NCI-H524 treated with DMSO at 0.1 percent for 48 hours (cell line): ENCODE results near the gene CEP72.
"Not testable (repeated sequence)": the region's sequence is repeated elsewhere in the genome, so short reads cannot be mapped to it uniquely, and the experiment has no call there.

ENCODE experiments used
- DNase-seq: peaks from one replicate; lab custom pipeline; 2025; lab: John Stamatoyannopoulos, UW

CEP72 gene

DNA sequence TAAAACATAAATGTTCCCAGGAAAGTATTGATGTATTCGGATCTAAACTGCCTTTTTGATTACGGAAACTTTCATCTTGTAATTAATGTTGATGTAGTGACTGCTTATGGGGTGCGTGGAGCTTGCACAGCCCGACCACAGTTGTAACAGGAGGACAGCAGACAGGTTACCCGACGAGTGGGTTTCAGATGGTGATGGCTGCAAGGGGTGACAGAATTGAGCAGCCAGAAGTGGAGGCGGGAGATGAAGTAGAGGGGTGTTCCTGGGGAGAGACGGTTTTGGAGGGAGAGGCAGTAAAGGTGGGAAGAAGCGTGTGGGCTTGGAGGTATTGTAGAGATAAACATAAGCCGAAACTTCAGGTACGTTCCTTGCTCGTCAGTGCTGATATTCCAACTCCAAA, 5.8 kb downstream of the CEP72 start:
- DNase-seq, result no peak

DNA sequence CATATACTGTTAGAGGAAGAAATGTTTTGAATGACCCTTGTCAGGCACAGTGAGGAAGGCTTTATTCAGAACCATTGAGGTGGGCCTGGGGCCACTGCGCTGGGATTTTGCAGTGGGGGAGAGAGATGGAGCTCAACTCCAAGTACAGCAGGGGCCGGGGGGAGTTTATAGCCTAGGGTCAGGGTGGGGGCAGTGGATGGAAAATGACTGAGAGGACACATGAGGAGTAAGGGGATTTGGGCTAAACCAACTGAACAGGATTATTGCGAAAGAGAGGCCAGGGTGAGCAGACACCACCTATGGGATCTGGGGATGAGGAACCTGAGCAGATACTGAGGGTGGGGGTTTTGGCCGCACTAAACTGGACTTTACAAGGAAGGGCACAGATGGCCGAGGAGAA, 6.3 kb downstream of the CEP72 start:
- DNase-seq, result no peak

DNA sequence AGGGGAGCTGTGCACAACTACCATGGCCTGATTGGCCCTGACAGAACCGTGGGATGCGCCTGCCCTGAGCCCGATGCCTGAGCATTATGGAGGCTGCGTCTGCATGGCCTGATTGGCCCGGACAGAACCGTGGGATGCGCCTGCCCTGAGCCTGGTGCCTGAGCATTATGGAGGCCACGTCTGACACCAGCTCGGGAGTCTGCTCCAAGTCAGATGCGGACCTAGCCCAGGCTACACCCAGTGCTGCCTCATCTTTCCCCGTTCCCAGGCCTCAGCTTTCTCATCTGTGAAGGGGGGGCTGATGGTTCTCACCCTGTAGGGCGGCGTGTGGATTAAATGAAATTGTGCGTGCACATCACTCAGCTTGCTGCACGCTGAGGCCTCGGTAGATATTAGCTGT, 7.3 kb downstream of the CEP72 start:
- no peak for DNase-seq

DNA sequence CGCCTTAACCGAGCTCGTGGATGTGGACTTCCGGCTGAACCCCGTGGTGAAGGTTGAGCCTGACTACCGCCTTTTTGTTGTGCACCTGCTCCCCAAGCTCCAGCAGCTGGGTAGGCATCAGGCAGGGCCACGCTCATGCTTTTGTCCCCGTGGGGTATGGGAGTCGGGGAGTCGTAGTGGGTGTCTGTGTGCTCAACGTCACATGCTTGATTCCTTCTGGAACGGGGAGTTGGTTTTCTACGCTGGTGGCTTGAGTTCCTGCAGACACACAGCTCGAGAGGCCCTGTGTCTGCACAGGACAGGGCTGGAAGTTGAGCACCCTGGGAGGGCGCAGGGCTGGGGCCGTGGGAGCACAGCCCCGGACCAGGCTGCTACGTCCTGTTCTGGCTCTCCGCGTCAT, 8.0 kb downstream of the CEP72 start:
- no peak for DNase-seq

DNA sequence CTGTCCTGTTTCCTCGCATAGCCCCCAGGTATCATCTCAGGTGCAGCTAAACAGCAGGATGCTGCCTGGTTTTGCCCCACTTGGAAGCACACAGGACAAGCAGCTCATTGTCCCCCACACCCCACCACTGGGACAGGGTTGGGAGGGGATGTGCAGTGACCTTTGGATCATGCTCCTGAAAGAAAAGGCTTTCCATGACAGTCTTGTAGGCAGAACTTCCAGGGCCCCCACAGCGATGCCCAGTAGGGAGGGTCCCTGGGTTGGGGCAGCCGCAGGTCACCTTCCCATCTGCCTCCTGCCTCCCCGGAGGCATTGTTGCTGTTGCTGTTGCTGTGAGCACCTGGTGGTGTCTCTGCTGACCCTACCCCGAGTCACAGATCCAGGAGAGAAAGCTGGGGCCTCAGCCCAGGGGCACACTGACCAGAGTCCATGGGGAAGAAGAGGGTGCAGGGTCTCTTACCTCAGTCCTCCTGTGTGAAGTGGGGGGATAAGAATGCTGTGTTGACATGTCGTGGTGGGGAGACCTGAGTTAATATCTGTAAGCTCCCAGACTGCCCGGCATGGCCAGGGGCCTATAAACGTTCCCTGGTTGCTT, 8.5 kb downstream of the CEP72 start:
- DNase-seq, result no peak

DNA sequence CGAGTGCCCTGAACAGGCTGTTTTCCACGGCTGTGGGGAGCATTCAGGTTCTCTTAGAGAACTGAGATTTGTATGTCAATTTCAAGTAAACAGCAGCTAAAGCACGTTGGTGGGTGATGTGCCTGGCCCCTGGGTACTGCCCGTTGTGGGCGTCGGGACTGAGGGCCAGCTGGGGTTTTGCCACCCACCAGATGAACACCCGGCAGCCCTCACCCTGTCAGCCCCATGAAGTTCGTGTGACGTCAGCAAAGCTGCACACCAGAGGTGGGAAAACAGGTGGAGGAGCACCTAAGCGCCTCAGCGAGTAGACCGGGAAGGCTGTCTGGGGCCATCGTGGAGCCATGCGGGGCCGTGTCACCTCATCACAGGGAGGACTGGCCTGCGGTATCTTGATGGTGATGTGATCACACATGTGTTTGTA, 9.2 kb downstream of the CEP72 start:
- no peak for DNase-seq

DNA sequence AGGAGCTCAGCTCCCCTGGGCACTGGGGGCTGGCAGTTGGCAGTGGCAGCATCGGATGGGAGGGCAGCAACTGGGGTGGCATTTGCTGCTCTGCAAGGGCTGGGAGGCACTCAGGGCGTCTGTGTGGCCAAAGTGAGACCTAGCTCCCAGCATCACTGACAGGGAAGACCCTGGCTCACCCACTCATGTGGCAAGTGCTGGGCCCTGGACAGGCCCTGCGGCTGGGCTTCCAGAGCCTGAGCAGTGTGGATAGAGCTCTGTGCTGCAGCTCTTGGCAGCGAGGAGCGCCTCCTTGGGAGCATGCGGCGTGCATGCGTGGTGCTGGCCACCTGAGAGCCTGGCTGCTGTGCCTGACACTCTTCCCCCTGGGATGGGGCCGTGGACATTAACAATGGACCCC, 10.2 kb downstream of the CEP72 start:
- no peak for DNase-seq

DNA sequence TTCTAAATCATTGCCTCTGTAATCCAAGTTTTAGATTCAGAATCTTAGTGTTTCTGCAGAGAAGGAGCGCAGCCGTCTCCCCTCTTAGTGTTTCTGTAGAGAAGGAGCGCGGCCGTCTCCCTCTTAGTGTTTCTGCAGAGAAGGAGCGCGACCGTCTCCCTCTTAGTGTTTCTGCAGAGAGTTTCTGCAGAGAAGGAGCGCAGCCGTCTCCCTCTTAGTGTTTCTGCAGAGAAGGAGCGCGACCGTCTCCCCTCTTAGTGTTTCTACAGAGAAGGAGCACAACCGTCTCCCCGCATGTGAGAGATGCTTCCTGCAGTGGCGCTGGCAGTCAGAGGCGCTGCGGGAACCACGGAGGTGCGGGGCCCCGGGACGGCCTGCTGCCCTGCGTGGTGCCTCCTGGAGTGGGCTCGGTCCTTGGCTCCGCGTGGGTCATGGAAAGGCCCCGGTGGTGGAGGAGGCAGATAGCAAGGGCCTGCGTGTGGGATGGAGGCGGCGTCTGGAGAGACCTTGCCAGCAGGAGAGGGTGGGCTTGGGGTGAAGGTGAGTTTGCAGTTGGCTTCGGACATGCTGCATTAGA, 10.9 kb downstream of the CEP72 start:
- DNase-seq, result no peak

DNA sequence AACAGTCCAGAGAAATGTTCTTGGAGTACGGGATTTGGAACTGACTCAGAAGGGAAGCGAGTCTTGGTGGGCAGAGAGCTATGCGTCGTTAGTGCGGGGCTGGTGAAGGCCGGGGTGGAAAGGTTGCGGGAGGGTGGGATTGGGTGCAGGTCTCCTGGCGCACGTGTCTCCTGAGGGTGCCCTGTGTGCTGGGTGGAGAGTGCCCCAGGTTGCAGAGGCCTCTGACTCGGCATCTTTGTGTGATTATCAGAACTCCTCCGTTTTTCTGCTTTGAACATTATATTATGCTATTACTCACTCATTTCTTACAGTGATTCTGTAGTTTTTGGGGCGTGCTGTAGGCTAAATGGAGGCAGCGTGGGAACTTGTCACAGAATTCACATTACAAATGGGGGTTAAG, 11.4 kb downstream of the CEP72 start:
- DNase-seq, result no peak

DNA sequence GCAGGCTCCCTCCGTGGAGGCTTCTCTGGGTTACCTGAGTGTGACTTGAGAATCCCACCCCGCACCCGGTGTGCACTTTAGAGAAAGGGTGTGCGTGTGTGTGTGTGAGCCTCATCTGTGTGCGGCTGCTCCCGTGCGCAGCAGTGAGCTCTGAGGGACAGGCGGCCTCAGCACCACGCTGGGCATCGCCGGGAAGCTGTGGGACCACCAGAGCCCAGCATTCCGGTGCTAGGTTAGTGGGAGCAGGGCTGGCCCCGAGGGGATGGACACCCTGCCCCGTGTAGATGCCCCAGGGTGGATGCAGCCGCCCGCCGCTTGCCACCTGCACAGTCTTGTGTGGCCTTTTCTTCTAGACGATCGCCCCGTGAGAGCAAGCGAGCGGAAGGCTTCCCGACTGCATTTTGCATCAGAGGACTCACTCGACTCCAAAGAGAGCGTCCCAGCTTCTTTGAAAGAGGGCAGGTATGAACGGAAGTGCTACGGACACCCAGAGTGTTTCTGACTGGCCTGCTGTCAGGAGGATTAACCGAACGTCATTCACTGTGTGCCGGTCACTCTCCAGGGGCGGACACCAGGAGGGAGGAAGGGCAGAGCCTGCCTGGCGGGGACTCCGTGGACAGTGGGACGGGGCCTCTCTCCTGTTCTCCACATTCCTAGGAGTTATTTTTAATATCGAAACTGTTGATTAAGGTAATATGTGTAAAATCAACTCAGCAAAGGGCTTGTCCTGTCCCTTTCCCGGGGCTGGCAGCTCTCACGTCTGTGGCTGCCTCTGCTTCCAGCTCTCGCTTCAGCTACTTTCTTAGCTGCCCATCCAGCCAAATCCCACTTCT, 12.2 kb downstream of the CEP72 start:
- no peak for DNase-seq

DNA sequence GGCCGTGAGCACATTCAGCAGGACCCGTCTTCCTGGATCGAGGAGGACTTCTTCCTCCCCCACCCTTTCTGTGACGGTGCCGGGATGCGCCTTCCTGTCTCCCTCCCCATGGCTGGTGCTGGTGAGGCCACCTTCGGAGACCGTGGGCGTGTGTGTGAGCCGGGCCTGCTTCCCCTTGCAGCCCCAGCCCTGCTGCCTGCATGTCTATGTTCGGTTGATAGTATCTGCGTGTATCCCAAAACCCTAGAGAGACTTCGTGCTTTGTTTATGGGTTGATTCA, 12.8 kb downstream of the CEP72 start:
- no peak for DNase-seq

DNA sequence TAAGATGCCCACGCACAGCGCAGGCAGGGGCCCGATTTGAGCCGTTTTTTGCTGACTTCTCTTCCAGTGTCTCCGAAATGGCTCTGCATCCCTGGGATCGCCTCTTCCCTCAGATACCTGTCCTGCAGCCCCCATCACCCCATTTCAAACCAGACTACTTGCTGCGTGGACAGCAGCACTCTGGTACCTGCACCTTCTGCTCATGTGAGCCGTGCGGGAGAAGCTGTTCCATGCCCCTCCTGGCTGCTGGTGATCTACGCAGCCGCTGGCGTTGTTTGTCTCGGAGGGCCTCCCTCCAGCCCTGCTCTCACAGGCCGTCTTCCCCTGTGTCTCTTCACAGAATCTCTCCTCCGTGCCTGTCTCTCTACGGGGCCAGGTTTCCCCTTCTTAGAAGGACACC, 13.4 kb downstream of the CEP72 start:
- no peak for DNase-seq

DNA sequence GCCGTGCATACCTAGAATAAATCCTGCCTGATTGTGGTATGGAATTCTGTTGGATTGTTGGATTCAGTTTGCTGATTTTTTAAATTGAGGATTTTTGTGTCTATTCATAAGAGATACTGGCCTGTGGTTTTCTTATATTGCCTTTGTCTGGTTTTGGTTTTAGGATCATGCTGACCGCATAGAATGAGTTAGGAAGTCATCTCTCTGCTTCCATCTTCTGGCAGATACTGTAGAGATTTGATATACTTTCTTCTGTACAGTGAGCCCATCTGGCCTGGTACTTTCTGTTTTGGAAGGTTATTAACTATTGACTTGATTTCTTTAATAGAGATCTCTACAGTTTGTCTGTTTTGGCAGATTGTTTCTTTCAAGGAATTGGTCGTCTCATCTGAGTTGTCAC, 14.7 kb downstream of the CEP72 start:
- DNase-seq, result no peak

DNA sequence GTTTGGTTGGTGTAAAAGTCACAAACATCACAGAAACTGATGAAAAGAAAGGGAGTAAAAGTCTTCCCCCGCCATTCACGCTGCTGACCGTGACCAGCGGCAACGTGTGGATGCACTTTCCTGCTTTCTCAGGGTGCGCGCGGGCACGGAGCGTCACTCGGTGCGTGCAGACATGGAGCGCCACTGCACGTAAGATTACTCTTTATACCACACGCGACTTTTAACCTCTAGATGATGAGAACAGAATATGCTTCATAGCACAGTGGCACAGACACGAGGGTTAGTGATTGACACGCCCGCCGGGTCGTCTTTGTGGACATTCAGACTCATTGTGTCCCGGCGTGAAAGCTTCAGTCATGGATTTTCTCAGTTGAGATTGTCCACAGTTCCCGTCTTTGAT, 15.7 kb downstream of the CEP72 start:
- no peak for DNase-seq

DNA sequence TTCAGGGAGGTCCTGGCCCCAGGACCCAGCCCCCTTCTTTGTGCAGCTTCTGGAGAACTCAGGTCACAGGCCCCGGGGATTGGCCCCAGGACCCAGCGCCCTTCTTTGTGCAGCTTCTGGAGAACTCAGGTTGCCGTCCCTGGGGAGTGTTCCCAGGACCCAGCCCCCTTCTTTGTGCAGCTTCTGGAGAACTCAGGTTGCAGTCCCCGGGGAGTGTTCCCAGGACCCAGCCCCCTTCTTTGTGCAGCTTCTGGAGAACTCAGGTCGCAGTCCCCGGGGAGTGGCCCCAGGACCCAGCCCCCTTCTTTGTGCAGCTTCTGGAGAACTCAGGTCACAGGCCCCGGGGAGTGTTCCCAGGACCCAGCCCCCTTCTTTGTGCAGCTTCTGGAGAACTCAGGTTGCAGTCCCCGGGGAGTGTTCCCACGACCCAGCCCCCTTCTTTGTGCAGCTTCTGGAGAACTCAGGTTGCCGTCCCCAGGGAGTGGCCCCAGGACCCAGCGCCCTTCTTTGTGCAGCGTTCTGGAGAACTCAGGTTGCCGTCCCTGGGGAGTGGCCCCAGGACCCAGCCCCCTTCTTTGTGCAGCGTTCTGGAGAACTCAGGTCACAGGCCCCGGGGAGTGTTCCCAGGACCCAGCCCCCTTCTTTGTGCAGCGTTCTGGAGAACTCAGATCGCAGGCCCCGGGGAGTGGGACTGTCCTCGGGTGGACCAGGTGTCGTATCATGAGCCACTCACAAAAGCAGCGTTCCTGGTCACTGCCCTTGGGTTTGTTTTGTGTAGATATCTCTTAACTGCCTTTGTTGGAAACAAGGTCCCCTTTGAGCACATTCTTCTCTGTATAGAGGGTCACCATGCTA, 16.4 kb downstream of the CEP72 start:
- DNase-seq, result not testable (repeated sequence)

DNA sequence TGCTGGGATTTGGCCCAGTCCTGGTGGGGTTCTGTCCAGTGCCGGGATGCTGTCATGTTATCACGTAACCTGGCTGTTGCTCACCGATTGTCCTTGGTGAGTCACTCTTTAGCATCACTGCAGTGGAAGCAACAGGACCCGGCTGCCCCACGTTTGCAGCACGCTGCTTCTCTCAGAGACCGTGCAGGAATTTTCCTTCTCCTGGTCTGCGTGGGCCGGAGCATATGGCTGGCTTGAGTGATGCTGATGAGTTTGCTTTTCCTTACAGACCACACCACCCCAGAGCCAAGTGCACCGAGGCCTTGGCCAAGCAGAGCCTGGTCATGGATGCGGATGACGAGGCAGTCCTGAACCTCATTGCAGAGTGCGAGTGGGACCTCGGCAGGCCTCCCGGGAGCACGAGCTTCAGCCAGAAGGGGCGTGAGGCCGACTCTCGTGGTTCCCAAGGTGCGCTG, 21.4 kb downstream of the CEP72 start:
- no peak for DNase-seq

DNA sequence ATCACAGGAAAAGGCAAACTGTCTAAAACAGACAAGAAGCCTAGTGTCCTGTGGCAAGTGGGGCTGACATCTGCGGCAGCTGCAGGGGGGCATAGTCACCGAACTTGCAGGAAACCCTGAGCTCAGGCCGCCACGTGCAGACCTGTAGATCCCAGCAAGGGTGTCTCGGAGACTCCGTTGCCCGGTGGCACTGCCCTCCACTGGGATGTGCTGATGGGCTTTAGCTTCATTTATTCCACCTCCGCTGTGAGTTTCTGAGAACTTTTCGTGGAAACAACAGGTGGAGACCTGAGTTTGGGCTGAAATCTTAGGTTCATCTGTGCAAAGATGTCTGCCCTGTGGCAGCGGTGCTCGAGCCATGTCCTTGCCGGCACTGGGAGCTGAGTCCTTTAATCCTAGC, 22.1 kb downstream of the CEP72 start:
- no peak for DNase-seq

DNA sequence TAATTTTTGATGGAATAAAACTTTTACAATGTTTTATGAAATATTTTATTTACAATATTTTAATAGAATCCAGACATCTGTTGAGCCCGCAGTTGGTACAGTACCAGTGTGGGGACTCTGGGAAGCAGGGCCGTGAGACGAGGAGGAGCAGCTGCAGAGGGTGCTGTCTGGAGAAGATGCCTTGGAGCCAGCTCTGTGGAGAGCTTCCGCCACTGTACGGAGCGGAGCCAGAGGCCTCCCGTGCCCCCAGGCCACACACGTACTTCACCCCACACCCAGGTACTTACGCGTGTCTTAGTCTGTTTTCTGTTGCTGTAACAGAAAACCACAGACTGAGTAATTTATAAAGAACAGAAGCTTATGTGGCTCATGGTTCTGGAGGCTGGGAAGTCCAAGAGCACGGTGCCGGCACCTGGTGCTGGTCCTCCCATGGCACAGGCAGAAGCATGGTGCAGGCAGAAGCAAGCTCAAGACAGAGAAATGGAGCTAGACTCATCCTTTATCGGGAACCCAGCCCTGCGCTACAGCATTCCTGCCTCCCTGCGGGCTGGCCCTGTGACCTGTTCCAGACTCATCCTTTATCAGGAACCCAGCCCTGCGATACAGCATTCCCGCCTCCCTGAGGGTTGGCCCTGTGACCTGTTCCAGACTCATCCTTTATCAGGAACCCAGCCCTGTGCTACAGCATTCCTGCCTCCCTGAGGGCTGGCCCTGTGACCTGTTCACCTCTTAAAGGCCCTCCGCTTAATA, 23.3 kb downstream of the CEP72 start:
- no peak for DNase-seq

DNA sequence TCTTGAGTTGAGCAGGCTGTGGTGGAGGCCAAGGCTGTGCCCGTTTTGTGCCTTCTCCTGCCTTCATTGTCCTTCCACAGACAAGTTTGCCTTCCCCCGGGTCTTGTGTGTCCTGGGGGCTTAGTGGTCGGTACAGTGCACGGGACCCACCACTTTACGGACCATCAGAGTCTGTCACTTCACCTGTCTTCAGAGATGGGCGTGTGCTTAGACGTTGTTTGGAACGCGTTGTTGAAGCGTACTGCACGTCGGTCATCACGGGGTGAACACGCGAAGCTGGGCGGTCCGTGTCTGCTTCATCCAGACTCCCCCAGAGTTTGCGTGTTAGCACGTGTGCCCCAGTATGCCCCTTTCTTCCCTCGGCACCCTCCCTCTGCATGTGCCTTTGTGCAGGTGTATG, 24.8 kb downstream of the CEP72 start:
- DNase-seq, result no peak

DNA sequence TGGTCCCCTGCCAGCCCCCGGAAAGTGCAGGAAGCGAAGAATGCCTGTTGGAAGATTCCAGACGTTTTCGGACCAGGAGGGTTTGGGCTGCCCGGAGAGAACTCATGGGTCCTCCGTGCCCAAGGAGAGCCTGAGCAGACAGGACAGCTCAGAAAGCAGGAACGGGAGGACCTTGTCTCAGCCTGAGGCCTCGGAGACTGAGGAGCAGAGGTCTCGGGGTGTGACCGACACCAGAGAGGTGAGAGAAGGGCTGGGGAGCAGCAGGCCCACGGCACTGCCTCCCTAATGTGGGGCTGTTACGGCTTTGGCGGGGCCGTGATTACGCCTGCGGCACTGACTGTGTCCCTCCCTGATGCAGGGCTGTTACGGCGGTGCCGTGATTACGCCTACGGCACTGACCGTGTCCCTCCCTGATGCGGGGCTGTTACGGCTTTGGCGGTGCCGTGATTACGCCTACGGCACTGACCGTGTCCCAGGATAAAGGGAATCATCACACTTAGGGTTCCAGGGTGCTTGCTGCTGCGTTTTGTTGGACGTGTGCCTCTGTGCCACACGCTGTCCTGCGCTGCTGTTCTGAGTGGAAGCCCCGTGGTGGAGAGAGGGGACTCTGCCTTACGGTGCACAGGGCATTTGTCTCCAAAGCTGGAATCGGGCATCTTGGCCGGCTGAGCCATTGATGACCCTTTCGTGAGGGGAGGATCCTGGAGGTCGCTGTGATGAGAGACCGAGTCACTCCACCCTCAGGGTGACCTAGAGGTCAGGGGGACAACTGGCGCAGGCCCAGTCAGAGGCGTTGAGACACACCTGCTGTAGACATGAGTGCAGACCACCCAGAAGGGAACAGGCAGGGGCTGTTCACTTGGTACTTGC, 25.7 kb downstream of the CEP72 start:
- DNase-seq, result no peak
